HG03097 (cell line): ENCODE data around the gene LRRC72.
"Not testable (repeated sequence)": the region's sequence is repeated elsewhere in the genome, so short reads cannot be mapped to it uniquely, and the experiment has no call there.

Source experiments
- ATAC-seq: cut with Tn5 transposase; IDR thresholded peaks from one replicate; pipeline ENCODE4 v1.9.1; 2021; ENCODE audit not compliant: unreplicated experiment, low FRiP score

Gene LRRC72

DNA sequence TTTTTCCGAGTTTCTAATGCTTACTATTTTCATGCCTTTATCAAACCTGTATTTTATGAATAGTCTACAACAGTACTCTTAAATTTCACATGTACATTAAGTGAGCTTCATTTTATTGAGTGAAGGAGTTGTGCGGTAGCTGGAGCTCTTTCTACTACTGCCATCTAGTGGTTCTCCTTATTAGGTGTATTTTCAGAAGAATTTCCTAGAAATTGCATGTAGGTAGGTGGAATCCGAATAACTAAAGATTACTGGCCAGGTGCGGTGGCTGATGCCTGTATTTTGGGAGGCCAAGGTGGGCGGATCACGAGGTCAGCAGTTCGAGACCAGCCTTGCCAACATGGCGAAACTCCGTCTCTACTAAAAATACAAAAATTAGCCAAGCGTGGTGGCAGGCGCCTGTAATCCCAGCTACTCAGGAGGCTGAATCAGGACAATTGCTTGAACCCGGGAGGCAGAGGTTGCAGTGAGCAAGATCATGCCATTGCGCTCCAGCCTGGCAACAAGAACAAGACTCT, 38.3 kb downstream of the LRRC72 start:
- ATAC-seq: peak; percentile 41

DNA sequence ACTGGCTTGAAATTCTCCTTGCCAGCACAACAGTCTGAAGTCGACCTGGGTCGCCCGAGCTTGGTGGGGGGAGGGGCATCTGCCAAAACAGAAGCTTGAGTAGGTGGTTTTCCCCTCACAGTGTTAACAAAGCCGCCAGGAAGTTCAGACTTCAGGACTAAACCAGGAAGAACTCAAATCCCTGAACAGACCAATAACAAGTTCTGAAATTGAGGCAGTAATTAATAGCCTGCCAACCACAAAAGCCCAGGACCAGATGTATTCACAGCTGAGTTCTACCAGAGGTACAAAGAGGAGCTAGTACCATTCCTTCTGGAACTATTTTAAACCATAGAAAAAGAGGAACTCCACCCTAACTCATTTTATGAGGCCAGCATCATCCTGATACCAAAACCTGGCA, 45.3 kb downstream of the LRRC72 start:
- no peak for ATAC-seq

DNA sequence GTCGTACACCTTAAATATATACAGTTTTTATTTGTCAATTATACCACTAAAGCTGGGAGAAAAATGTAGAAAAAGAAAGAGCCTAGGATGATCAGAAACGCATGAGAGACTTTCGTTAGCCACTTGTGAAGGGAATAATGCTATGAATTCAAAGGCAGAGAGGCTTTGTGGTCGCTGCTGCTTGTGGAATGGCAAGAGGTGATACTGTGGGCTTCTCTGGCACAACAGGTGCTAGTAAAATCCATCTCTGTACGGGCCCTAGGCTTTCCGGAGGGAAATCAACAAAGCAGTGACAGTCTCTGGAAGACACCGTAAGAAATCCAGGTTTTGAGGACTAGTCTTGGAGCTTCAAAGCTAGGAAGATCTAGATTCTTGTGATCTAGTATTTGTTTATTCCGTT, 52.6 kb downstream of the LRRC72 start:
- no peak for ATAC-seq

DNA sequence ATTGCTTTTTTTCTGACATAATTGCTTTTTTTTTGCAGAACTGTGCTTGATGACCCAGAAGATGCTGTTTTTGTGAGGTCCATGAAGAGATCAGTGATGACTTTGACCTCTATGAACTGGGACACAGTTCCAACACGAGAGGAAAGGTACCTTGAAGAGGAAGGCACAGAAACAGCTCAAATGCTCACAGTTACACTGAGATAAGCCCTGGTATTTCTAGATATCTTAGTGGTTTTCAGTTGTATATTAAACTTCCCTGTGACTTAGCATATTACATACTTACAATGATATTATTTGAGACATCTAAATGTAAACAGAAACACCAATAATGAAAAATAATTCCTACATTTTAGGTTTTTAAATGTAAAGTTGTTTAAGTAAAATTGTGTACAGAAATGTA, 54.7 kb downstream of the LRRC72 start:
- ATAC-seq: no peak

DNA sequence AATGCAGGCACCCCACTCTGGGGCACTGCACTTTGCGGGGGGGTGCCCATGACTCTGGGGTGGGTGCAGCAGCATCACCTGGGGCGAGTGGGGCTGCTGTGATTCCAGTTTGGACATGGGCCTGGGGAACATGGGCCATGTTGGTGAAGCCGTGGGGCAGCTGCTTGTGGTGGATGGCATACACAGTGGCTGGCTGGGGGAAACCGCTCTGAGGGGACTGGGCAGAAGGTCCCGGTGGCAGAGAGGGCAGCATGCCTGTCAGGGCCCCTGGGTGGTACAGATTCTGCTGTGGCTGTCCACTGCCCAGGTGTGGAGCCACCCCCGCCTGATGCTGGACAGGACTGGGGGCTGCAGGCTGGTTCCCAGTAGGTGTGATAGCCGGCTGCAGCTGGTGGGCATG, 57.2 kb downstream of the LRRC72 start:
- no peak for ATAC-seq

DNA sequence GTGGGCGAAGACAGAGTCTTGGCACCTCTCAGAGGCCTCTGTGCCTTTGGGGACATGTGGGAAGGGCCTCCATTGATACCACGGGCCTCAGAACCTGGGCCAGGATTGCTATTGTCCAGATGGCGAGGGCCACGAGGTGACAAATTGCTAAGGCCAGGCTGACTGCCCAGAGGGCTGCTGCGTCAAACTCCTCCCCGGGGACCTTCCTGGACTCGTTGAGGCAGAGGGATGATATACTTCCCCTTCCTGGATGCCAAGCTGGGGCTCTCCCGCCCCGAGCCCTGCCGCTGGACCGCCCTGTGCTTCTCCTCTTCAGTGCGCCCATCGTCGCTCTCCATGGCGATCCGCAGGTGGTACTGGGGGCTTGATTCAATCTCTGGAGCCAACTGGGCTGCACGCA, 58.9 kb downstream of the LRRC72 start:
- ATAC-seq: no peak

DNA sequence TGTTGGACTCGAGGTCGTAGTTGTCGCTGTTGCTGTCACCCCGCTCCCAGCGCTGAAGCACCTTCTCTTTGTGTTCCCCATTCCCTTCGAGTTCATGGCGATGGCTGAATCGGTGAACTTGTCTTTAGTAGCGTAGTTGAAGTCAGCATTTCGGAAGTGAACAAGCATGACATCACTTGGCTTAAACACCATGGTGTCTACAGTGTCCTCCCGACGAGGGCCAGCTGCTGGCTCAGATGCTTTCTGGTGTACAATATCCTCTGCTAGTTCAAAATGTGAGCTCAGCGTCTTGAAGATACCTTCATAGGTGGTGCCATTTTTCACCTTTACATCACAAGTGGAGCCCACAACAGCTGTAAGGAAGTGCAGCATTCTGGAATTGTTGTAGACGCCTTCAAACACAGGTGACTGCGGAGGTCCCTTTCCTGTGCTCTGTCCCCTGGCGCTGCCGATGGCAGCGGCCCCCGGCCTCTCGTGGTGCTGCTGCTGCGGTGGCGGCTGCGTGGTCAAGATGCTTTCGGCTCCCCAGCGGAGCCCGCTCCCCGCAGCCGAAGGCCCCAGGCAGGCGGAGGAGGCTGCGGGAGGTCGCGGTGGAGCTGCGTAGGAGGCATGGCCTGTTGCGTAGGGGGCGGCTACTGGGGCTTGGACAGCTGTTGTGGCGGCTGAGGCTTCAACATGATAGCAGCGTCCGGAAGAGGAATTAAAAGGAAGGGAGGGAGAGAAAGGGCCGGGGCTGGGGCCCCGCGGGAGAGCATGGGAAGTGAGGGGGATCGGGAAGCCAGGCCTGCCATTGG, 59.7 kb downstream of the LRRC72 start:
- no peak for ATAC-seq

DNA sequence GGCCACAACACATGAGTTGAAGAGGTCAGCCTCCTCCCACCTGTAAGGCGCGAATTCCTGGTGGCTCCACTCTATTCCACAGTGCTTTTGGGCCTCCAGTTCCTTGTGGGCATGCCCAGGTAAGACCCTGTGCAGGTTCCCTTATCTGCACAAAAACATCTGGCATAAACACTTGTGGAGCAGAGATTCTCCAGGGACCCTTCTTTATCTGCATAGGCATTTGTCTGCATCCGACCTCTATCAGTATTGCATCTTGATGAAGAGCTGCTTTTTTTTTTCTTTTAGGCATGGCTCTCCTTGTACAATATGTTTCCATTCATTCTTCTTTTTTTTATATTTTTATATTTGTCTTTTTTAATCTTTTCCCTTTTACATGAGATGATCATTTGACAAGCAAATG, 60.5 kb downstream of the LRRC72 start:
- ATAC-seq: no peak

DNA sequence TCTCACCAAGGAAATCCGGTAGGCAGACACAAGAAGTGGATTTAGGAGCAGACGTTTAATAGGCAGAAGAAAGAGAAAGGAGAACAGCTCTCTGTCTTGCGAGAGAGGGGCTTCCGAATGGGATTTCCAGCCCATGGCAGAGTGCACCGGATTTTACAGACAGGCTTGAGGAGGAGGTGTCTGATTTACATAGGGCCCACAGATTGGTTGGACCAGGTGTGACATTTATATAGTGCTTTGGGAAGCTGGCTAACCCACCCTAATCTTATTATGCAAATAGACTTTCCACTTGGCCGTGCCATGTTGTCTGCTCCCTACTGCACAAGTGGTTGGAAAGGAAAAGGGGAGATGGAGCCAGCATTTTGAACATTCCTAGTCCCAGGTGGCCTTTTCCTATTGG, 61.2 kb downstream of the LRRC72 start:
- no peak for ATAC-seq

DNA sequence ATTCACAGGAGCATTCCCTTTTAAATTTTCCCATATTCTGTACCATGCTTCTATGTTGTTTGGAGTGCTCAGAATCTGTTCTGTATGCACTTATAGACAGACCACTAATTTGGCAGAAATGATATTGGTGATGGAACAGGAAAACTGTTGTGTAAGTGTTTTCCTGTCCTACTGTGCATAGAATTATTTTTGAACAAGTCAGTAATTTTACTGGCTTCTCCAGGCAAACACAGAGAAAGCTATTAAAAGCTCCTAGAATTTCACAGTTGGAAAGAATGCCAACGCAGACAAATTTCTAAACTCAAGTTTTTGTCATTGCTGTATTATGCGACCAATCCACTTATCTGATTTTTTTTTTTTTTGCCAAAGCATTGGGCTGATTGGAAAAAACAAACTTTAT, 63.3 kb downstream of the LRRC72 start:
- no peak for ATAC-seq

DNA sequence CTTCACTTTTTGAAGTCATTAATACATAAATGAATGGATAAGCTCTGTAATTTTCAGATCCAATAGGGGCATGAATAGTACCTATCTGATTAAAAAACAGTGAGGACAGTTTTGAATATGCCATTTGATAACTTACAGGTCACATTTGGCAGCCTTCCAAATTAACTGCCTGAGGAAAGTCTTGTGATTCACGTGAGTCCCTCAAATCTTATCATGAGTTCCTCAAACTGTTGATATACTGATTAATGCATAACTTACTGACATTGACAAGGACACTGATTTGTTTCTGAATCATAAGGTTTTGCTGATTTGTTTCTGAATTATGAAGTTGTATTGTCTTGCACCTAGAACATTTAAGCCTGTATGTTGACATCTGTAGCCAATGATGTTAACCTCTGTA, 63.8 kb downstream of the LRRC72 start:
- no peak for ATAC-seq

DNA sequence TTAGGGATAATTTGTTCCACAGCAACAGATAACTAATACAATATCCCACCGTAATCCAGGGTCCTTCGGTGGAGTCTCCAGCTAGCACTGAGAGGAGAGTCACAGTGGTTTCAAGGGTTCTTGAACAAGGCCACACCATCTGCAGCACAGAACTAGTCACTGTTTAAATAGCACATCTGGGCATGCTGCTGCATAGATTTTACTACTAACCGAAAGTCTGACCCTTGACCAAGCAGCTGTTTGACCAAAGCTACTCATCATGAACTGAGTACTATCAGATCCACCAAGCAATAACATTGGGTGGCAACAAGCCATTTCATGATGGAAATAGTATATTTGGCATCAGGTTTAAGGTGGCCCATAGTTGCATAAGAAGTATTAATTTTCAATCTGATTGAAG, 65.8 kb downstream of the LRRC72 start:
- no peak for ATAC-seq

DNA sequence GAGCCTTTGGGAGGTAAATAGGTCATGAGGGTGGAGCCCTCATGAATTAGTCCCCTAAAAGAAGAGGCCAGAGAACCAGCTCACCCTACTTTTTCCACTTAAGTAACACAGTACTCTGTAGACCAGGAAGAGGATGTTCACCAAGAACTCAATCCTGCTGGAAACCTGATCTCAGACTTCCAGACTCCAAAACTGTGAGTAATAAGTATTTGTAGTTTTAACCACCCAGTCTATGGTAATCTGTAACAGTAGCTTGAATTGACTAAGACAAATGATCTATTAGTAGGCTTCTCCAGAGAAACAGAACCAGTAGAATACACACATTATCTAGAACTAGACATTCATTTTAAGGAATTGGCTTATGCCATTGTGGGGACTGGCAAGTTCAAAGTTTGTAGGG, 67.4 kb downstream of the LRRC72 start:
- ATAC-seq: no peak

DNA sequence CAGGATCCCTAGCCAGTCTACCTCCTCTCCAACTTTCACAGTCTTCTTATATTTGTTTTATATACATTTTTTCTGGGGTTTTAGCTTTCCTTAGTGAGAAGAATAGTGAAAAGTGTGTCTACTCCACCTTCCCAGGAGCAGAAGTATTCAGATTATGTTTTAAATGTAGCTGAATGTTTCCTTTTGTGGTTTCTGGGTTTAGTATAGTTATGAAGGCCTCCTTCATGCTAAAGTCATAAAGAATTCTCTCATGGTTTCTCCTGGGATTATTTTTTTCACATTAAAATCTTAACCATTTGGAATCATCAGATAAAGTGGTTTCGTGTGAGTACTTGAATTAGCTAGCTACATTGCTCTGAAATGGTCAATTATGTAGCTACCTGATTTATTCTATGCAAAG, 68.1 kb downstream of the LRRC72 start:
- ATAC-seq: no peak

DNA sequence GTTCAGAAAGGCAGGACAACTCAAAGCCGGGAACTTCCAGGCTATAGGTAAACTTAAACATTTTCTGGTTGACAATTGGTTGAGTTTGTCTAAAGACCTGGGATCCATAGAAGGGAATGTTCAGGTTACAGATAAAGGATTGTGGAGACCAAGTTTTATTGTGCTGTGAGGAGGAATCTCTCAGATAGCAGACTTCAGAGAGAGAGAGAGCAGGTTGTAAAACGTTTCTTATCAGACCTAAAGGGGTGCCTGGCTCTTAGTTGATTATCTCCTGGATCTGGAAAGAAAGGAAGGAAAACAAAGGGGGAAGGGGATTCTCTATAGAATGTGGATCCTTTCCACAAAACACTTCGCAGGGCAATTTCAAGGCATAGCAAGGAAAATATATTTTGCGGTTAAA, 69.0 kb downstream of the LRRC72 start:
- not testable (repeated sequence) for ATAC-seq

DNA sequence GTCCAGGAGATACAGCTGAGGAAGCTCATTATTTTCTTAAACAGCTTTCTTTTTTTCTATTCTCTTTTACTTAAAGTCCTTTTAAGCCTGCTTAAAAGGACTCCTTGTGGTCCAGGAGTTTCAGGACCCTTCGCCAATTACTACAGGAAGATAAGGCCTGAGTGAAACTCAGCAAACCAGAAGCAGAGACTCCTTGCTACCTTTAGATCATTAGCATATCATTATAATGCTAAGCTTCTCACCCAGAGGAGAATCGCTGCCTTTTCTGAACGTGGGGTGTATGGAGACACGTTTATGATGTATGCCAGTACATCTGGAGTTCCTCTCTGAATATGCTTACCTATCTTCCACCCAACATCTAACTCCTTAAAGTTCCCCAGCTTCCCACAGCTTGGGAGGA, 71.4 kb downstream of the LRRC72 start:
- no peak for ATAC-seq

DNA sequence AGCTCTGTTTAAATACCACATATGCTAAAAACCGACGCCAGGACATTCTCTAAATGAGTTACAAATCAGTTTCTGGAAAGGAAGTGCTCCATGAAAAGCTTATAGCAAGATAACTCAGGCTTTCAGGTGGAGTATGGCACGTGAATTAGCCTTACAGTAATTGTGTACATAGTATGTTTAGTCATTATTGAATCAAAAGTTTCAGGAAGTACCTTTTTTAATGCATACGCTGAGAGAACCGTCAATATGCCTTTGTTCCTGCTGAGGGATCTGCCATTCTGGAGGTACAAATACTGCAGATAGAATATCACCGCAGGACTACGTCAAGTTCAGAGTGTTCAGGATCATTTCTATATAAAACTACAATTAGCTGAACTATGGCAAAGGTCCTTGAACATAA, 73.2 kb downstream of the LRRC72 start:
- ATAC-seq: no peak

DNA sequence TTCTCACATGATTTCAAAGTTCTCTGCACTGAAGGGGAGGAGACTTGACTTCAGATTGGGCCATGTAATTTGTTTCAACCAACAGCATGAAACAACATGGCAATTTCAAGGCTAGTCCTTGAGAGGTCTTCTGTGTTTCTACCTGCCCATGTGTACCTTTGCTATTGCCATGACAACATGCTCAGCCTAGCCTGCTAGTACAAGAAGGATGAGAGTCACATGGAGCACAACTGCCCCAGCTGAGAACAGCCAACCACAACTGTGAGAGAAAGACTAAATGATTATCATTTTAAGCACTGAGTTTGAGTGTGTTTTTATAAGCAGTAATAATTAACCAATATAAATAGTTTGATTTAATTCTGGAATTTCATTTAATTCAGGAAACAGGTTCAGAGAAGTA, 77.0 kb downstream of the LRRC72 start:
- ATAC-seq: no peak

DNA sequence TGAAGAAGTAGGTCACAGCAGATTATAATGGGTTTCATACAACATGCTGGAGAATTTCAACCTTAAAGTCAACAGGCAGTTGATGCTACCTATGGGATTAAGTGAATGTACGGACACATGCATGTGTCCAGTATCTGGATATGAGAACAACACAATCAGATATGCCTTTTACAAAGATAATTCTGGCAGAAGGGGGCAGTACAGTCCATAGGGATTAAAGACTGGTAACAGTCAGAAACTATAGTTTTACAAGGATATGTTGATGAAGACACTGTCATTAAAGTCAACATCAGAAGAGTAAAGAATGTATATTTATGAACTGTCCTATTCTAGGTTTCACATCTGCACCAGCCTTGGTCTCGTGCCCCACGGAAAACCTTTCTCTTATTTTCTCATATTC, 77.4 kb downstream of the LRRC72 start:
- no peak for ATAC-seq

DNA sequence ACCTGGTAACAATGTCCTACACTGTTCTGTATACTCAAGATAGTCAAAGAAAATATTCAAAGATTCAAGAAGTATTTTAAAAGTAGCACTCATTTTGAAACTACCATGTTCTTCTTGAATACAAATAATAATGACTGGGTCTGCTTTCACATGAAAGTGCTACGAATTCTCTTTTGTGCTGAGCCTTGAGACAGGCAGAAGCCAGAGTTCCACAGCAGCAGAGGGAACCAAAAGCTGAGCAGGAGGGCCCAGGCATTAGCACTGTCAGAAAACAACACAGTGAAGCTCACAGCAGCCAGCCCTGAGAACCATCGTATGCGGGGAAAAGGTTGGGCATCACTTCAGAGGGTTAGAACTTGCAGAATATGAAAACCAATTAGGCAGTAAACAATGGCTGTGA, 80.1 kb downstream of the LRRC72 start:
- ATAC-seq: no peak

DNA sequence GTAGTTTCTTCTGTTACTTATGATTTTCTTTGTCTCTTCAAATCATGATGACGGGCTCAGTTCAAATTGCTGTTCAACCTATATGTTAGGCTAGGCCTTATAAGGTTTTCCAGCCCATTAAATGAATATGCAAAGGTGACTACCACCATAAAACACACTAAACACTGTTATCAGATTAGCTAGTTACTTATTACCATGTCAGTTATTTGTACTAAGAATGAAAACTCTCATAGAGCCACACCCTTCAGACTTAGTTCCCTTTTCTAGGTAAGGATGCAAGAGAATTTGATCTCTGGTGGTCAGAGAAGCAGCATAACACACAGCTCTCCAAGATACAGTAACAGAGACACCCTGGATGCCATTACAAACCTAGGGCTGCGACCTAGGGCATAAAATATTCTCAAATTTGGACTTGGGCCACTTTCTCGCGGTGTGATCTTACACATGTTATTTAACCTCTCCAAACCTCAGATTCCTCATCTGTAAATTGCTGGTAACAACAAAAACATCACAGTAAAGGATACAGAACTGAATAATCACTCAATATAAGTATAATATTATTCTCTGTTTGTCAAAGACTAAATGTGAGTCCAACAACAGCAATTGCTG, 83.3 kb downstream of the LRRC72 start:
- ATAC-seq: peak; percentile 82

DNA sequence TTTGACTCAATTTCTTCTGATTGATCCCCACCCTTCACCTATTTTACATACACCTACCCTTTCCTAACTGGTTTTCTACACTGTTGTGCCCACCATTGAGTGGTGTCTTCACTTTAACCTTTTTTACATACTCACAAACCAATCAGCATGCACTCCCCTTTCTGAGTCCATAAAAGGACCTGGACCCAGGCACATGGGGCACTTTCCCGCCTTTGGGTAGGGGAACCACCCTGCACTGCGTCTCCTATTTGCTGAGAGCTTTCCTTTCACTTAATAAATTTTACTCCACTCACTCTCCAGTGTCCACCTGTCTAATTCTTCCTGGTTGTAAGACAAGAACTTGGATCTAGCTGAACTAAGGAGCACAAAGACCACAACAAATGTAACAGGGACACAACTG, 85.1 kb downstream of the LRRC72 start:
- no peak for ATAC-seq
